Measurements from ENCODE around the gene IL17B. TPM values are rescaled to one million over a fixed set of nuclear protein-coding genes. Genes with fewer than 3 reads are reported as not detected.
A peak's percentile ranks its signal among the peaks of the same experiment; 100 is the strongest.

Gene IL17B
- total and polyA plus RNA-seq, 9 of the 15 experiments (the other 6 are each of a cell fraction or from before 2014, with no cell fraction given) = 0.28 to 2.6 (median 0.53) TPM; not detected in 2

DNA sequence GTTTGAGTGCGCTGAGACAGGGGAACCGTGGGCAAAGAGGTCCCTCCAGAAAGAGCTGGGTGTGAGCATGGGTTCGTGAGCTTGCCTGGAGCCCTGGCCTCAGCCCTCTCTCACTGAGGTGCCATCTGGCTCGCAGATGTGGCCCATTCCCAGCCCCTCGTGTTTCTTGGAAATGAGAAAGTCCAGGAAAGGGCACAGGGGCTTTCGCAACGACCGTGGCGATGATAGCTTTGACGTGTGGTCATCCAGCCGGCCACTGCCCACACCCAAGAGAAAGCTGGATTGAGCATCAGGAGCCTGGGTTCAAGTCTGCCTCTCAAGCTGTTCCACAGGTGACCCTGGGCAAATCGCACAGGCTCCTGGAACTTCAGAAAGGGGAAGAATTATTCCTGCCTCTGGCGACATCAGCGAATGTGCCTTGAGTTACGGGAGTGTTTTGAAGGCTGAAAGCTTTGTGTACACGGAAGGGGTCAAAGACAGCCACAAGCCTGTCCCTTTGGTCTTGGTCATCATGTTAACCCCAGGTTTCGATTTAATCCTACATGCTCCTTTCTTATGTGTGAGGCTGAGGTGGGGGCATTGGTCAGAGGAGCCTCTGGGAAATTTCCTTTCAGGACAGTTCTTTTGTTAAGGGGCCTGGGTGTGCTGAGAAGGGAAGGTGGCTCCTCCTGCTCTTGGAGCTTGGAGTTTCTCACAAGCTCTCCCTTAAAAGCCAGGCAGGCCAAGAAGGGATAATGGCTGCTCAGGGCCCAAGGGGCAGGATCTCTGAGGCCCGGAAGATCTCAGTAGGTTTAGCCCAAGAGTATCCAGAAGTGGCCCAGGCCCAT is 41.7 kb upstream of the IL17B start (continued):
- TF ChIP-seq, protein P1, sequence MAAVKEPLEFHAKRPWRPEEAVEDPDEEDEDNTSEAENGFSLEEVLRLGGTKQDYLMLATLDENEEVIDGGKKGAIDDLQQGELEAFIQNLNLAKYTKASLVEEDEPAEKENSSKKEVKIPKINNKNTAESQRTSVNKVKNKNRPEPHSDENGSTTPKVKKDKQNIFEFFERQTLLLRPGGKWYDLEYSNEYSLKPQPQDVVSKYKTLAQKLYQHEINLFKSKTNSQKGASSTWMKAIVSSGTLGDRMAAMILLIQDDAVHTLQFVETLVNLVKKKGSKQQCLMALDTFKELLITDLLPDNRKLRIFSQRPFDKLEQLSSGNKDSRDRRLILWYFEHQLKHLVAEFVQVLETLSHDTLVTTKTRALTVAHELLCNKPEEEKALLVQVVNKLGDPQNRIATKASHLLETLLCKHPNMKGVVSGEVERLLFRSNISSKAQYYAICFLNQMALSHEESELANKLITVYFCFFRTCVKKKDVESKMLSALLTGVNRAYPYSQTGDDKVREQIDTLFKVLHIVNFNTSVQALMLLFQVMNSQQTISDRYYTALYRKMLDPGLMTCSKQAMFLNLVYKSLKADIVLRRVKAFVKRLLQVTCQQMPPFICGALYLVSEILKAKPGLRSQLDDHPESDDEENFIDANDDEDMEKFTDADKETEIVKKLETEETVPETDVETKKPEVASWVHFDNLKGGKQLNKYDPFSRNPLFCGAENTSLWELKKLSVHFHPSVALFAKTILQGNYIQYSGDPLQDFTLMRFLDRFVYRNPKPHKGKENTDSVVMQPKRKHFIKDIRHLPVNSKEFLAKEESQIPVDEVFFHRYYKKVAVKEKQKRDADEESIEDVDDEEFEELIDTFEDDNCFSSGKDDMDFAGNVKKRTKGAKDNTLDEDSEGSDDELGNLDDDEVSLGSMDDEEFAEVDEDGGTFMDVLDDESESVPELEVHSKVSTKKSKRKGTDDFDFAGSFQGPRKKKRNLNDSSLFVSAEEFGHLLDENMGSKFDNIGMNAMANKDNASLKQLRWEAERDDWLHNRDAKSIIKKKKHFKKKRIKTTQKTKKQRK (IDR thresholded peaks at IDR 0.05; ENCODE audit: borderline replicate concordance, low read depth, low read length) = no peak
- no peak for TF ChIP-seq ZNF140 (CRISPR knock-in tag; IDR thresholded peaks at IDR 0.05)
- TF ChIP-seq POLR3G (IDR thresholded peaks at IDR 0.05; ENCODE audit: extremely low read depth, insufficient read length, insufficient replicate concordance) = no peak
- peak; percentile 61 for TF ChIP-seq CEBPB (tag; IDR thresholded peaks at IDR 0.05)

DNA sequence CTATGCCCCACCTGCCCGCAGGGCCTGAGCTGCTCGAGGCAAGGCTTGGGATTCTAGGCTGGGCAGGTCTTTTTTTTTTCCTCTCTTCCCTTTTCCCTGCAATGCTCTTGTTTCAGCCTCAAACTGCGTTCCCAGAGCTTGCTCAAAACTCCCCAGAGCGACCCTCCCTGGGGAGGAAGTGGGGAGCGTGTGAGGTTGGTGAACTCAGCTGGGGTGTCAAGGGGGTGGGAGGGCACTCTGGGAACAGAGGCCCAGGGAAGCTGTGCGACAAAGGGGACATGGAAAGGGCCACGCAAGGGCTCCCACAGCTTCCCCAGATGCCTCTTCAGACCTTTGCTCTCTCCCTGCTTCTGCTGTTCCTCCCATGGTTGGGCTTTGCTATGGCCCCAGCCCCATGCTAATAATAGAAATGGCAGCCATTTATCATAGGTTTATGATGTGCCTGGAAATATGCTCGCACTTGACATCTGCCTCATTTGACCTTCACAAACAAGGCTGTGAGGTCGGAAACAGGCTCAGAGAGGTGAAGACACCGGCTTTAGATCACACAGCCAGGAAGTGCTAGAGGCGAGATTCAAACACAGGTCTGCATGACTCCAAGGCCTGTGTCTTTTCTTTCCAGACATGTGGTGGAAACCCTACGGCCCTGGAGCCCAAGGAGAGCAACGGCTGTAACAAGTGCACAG is 40.9 kb upstream of the IL17B start:
- intact Hi-C loops (cut with micrococcal nuclease) (no loop called here), in situ Hi-C loops (cut with MboI) (no loop called here)
- no peak overlapping the region for H3K4me2 ChIP-seq (ENCODE audit: insufficient read depth, low read length)
- no peak overlapping the region for H3K4me3 ChIP-seq
- ATAC-seq (no peak), FAIRE-seq (no peak), DNase-seq (ENCODE audit: extremely low read depth in 1 of 4, low spot score in 3 of 4) (no peak)
- H2AFZ ChIP-seq (ENCODE audit: low read depth, low read length) = peak overlapping the region; percentile 52; the same call in 1 of the 2 replicates
- H3K79me2 ChIP-seq (ENCODE audit: control insufficient read depth, insufficient read depth, low read length) = no peaks in the 10 kb centered on the region
- no peaks in the 10 kb centered on the region for H3K9me1 ChIP-seq (ENCODE audit: control insufficient read depth, insufficient read depth, low read length)
- no peak overlapping the region for H3K27ac ChIP-seq (ENCODE audit: extremely low read depth, low read depth, low read length)
- no peaks in the 10 kb centered on the region for H3K27me3 ChIP-seq (ENCODE audit: control insufficient read depth in 2 of 2, insufficient read depth in 2 of 2, low read length in 2 of 2)
- peak overlapping the region in 1 of 2 experiments; percentile 62; a peak in 1 of 4 replicates for H3K9ac ChIP-seq (ENCODE audit: insufficient read depth in 1 of 2, low read depth in 2 of 2, low read length in 2 of 2)
- WGBS (ENCODE audit: insufficient coverage, low coverage, missing lambda C conversion rate) = 48% methylated on average over 12 of the region's 13 CpGs
- ChIA-PET CTCF (ENCODE audit: low intra/inter-chr PET ratio) (no interaction called here), POLR2A (interaction anchor here (1.2 kb wide), 1 partner anchor 8 kb away, joined by 5 read pairs; no protein-coding TSS in a partner anchor)
- peaks cover 7 to 15% of the 10 kb centered on the region in 2 experiments for H3K4me1 ChIP-seq (replicated peaks in 1 of 2; ENCODE audit: control insufficient read depth in 2 of 2, insufficient read depth in 2 of 2, low read length in 2 of 2)
- no TSS peak for BruUV-seq (replicated peaks)
- no peaks in the 10 kb centered on the region for H3K36me3 ChIP-seq (ENCODE audit: control insufficient read depth, insufficient read depth, low read length)
- no peaks in the 10 kb centered on the region for H3K9me3 ChIP-seq (replicated peaks; ENCODE audit: control insufficient read depth, insufficient read depth, low read depth, low read length)
- H4K20me1 ChIP-seq (replicated peaks; ENCODE audit: control insufficient read depth, insufficient read depth, low read length) = no peaks in the 10 kb centered on the region
- TF ChIP-seq, protein P2, sequence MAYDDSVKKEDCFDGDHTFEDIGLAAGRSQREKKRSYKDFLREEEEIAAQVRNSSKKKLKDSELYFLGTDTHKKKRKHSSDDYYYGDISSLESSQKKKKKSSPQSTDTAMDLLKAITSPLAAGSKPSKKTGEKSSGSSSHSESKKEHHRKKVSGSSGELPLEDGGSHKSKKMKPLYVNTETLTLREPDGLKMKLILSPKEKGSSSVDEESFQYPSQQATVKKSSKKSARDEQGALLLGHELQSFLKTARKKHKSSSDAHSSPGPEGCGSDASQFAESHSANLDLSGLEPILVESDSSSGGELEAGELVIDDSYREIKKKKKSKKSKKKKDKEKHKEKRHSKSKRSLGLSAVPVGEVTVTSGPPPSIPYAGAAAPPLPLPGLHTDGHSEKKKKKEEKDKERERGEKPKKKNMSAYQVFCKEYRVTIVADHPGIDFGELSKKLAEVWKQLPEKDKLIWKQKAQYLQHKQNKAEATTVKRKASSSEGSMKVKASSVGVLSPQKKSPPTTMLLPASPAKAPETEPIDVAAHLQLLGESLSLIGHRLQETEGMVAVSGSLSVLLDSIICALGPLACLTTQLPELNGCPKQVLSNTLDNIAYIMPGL (CRISPR knock-in tag; IDR thresholded peaks at IDR 0.05) = no peak
- TF ChIP-seq SNRNP70 (optimal IDR thresholded peaks at IDR 0.05; ENCODE audit: low read depth, low read length) (no peak), ILK (tag; IDR thresholded peaks at IDR 0.05; ENCODE audit: borderline replicate concordance, low read depth) (no peak), KDM1A (IDR thresholded peaks at IDR 0.05) (peak; percentile 32 to 65; a peak in 3 of 4 replicates), SMAD4 (CRISPR knock-in tag; conservative IDR thresholded peaks at IDR 0.05) (no peak), STAT5B (CRISPR knock-in tag; IDR thresholded peaks at IDR 0.05) (no peak), JUND (IDR thresholded peaks at IDR 0.05; ENCODE audit: borderline replicate concordance, low read depth, low read length) (no peak), JUND (tag; IDR thresholded peaks at IDR 0.05; ENCODE audit: borderline replicate concordance, low read depth, low read length) (no peak)
- TF ChIP-seq, protein P3, sequence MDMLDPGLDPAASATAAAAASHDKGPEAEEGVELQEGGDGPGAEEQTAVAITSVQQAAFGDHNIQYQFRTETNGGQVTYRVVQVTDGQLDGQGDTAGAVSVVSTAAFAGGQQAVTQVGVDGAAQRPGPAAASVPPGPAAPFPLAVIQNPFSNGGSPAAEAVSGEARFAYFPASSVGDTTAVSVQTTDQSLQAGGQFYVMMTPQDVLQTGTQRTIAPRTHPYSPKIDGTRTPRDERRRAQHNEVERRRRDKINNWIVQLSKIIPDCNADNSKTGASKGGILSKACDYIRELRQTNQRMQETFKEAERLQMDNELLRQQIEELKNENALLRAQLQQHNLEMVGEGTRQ (CRISPR knock-in tag; IDR thresholded peaks at IDR 0.05) = no peak

All from K562 (cell line).